AG20443 (cell line): Measurements from ENCODE around the gene RHBDF2.
"Not testable (repeated sequence)": the region's sequence is repeated elsewhere in the genome, so short reads cannot be mapped to it uniquely, and the experiment has no call there.

Source experiments
- DNase-seq: peaks from one replicate; pipeline ENCODE4 v3.0.0; 2012; ENCODE audit warnings: low spot score, mixed read lengths

RHBDF2 gene

DNA sequence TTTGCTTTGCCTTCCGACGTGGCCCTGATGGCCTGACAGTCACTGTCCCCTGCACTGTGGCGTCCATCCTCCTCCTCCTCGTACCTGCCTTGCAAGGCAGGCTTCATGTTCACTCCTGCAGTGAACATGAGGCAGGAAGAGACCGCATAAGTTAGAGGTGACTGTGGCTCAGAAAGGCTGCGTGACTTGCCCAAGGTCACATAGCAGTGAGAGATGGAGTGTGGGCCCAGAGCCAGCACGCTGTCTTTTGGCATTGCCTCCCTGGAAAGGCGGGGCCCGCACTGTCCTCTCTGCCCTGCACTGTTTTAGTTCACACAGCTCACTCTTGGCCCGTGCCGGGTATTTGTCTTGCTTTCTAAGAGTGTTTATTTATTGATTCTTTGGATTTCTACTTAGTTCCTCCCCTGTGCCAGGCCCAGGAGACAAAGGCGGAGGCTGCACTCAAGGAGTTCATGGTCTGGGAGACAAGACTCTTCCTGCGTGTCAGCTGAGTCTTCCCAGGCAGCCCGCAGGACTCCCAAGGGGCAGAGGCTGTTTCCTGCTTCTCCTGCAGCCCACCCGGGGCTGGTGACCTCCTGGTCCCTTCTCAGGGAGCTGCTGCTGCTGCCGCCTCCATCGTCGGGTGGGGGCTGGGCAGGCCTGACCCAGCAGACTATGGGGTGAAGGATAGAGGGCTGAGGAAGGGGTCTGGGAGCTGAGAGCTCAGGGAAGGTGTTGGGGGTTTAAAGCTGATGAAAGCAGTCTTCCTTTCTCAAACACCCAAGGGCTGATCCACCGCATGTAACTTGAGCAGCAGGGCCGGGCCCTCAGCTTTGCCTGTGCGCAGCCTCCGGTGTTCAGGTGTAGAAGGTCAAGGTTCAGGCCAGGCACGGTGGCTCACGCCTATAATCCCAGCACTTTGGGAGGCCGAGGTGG lies 23.6 kb upstream of the RHBDF2 start:
- DNase-seq = peak; percentile 57

DNA sequence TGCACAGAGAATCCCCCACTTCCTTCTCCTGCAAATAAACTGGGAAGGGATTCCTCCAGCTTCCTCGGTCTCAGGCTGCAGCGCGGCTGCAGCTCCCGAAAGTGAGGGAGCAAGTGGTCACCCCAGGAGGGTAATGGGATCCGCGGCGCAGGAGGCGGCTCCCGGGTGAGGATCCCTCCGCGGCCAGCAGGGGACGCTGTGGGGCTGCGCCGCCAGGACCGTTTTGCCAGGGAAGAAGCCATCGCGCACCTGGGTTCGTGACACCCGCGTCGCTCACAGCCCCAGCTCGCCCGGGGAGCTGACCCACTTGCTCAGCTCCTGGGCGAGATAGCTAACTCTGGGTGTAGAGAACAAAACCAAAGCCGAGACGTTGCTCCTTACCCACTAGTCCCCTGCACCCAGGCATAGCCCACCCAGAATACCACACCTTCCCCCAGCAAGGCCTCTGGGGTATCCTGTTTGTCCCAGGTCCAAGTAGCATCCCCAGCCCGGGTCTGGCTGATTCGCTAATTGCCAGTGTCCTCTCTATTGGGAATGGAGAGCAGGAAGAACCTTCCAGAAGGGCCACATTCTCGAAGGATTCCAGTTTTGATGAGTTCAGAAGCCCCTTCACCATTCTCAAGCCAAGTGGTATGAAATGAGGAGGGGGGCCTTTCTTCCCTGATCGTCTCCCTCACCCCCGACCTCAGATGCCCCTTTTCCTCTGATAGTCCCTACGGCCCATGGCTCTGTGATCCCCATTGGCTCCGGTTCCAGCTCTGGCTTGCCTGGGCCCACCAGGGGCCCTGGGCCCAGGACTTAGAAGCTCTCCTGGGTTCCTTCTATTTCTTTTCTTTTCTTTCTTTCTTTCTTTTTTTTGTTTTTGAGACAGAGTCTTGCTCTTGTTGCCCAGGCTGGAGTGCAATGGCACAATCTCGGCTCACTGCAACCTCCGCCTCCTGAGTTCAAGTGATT lies 22.1 kb upstream of the RHBDF2 start:
- DNase-seq = peak; percentile 85

DNA sequence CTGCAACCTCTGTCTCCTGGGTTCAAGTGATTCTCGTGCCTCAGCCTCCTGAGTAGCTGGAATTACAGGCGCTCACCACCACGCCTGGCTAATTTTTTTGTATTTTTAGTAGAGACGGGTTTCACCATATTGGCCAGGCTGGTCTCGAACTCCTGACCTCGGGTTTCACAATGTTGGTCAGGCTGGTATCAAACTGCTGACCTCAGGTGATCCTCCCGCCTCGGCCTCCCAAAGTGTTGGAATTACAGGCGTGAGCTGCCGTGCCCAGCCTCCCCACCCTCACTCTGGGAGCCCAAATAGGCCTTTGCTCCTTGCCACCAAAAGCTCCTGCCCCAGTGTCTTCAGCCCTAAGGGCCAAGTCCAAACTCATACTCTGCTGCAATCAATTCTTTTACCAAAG lies 20.5 kb upstream of the RHBDF2 start:
- DNase-seq = not testable (repeated sequence)

DNA sequence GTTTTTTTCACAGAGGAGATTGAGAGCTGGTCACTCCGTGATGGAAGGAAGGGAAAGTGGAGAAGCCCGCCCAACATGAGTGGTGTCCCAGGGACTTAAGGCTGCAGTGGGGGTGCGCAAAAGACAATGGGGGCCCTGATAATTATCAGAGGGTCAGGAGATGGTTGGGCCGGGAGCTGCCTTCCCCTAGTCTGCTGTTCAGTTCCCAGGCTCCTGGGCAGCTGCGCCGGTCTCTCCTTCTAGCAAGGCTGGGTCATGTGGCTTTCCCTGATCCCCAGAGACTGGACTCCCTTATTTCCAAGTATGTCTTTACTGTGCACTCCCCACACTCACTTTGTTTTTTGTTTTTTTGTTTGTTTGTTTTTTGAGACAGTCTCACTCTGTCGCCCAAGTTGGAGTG lies 20.0 kb upstream of the RHBDF2 start:
- no peak for DNase-seq

DNA sequence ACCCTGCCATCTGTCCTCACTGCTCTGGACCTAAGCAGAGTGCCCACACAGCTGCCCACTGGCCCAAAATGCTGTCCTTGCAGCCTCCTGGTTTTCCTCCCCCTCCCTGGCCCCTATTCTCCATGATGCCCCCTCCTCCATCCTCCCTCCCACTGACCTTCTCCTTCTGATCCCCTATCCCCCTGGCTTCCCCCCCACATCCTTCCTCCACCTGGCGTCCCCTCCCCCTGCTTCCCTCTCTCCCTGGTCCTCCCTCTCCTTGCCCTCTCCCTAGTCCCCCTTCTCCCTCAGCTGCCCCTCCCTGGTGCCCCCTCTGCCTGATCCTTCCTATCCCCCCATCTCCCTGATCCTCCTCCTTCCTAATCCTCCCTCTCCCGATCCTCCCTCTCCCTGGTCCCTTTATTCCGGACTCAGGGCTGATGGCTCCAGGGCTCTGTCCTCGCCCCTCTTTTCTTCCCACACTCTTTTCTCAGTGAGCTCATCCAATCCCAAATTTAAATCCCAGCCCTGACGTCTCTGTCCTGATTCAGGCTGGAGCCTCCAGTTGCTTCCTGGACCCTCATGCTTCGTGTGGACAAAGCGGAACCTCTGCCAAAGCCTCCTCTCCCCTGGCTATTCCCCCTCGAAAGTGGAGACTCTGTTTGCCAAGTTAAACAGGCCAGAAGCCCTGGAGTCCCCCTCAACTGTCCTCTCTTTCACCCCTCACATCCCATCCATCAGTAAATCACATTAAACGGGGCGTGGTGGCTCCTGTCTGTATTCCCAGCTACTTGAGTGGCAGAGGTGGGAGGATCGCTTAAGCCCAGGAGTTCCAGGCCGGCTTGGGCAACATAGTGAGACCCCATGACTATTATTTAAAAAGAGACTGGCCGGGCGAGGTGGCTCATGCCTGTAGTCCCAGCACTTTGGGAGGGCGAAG lies 18.1 kb upstream of the RHBDF2 start:
- no peak for DNase-seq

DNA sequence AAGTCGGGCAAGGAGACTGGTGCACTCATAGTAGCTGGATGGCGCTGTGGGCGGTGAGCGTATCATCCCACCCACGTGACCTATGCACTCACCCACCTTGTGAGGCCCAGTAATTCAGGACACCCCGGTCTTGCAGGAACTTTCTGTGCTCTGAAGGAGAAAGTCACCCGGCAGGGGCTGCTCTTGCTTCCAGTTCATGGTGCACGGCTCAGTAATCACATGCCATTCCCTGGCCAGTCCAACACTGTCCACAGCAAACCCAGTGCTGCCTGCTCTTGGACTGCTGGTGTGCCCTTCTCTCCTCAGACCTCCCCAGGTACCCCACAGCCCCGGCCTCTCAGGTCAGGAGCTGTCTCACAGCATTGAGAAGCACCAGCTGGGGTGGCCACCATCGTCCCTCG lies 16.4 kb upstream of the RHBDF2 start:
- no peak for DNase-seq

DNA sequence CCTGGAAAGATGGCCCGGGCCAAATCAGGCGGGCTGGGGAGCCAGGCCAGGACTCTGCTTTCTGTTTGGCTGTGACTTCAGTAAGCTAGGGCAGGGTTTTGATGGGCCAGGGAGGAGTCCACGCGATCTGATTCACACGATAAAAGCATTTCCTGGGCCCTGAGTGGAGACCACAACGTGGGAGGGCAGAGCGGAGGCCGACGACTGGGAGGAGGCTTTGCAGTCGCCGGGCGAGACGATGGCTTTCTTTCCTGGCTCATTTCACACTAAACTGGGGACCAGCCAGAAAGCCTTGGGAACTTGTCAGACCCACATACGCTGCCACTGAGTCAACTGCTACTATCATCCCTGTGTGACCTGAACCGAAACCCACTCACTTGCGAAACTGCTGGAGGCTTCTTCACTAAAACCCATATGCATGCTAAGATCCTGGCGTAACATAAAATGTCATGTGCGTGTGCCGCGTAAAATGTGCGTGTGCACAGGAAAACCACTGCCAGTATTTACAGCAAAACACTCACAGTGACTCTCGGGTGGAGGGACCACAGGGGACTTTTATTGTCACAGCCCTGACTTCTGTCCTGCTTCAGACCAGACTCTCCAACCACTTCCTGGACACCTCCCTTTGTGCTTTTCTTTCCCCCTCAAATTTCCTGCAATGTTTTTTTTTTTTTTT lies 14.2 kb upstream of the RHBDF2 start:
- DNase-seq = peak; percentile 95

DNA sequence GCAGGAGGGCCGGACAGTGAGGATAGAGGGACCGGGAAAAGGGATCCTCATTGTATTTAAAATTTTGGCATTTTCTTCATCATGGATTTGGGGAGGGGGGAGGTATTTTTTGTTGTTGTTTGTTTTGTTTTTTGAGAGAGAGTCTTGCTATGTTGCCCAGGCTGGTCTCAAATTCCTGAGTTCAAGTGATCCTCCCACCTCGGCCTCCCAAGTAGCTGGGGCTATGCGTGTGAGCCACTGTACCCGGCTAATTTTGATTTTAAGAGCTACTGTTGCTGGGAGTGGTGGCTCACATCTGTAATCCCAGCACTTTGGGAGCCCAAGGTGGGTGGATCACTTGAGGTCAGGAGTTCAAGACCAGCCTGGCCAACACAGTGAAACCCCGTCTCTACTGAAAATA lies 13.1 kb upstream of the RHBDF2 start:
- not testable (repeated sequence) for DNase-seq

DNA sequence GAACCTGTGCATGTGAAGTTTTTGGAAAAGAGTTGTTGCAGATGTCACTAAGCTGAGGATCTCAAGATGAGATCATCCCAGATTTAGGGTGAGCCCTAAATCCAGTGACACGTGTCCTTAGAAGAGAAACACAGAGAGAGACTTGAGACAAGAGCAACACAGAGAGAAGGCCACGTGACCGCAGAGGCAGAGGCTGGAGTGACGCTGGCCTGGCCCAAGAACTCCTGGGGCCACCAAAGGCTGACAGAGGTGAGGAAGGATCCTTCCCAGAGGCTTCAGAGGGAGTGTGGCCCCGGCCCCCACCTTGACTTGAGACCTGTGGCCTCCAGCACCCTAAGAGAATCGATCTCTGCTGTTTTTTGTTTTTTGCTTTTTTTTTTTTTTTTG lies 12.1 kb upstream of the RHBDF2 start:
- no peak for DNase-seq

DNA sequence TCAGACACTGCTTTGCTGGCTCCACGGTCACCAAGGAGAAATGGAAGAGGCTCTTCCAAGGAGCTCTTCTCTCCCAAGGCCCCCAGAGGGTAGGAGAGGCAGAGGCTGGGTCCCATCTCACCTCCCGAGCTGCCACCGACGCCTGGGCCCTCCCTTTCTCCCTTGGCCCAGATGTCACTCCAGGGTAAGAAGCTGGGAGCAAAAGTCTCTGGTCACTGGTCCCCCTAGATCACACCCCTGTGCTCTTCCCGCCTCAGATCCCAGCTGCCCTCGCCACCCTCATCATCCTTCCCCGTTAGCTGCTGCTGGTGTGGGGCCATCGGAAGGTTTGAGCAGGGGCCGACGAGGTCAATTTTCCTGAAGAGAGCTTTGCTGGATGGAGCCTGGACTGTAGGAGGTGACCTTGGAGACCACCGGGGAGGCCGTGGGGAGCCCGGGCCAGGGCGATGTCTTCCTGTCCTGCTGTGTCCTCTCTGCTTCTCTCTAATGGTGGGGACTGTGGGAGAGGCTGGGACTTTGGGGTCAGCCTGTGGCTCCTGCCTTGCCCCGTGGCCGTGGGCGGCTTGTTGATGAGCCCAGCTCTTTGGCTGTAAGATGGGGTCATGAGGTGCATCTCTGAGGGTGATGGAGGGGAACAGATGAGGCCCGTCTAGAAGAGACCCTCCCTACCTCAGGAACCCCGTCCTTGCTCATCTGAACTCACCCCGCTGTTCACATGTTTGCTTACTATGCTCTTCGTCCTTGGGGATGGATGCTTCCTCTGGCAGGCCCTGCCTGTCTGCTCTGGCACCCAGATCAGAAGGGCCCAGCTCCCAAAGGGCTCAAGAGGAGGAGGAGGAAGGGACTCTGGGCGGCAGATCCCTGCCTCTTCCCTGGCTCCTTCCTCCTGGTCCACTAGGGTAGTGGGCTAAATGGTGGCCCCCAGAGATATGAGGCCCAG lies 11.4 kb upstream of the RHBDF2 start:
- no peak for DNase-seq

DNA sequence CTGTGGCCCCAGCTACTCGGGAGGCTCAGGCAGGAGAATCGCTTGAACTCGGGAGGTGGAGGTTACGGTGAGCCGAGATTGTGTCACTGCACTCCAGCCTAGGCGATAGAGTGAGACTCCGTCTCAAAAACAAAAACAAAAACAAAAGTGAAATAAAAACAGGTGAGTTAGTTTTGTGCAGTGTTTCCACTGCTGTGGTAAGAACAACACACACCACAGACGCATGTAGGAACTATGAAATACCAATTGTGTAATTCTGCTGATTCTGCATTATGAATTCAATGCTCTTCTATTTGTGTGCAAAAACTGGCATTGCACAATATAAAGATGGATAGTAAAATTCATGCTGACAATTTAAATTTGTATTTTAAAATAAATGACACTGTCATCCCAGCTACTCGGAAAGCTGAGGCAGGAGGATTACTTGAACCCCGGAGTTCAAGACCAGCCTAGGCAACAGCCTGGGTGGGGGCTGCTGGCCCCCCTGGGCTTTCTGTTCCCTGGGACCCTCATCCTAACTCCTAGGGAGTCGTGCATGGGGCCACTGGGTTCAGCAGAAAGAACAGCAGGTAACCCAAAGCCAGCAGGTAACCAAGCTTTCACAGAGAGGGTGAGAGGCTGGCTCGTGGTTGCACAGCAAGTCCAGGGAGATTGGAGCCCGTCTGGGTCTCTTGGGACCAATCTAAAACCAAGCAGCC lies 10.6 kb upstream of the RHBDF2 start:
- DNase-seq = no peak

DNA sequence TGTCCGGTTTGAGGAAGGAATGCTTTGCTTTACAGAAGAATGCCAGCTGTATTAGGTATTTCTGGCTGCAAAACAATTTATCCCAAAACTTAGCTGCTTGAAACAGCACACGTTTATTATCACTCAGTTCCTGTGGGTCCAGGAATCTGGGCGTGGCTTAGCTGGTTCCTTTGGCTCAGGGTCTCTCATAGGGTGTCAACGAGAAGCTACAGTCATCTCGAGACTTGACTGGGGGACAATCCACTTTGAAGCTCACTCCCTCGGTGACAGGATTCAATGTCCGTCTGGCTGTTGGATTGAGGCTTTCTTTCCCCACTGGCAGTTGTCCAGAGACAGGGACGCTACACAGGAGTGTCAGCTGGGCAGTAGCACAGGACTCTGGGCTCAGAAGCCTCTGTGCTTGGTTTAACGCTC lies 9.6 kb upstream of the RHBDF2 start:
- no peak for DNase-seq

DNA sequence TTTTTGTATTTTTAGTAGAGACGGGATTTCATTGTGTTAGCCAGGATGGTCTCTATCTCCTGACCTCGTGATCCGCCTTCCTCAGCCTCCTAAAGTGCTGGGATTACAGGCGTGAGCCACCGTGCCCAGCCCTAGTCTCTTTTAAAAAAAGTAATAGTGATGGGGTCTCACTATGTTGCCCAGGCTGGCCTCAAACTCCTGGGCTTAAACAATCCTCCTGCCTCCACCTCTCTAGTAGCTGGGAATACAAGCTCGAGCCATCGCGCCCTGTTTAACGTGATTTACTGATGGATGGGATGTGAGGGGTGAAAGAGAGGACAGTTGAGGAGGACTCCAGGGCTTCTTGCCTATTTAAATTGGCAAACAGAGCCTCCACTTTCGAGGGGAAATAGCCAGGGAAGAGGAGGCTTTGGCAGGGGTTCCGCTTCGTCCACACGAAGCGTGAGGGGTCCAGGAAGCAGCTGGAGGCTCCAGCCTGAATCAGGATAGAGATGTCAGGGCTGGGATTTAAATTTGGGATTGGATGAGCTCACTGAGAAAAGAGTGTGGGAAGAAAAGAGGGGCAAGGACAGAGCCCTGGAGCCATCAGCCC lies 7.3 kb upstream of the RHBDF2 start:
- not testable (repeated sequence) for DNase-seq

DNA sequence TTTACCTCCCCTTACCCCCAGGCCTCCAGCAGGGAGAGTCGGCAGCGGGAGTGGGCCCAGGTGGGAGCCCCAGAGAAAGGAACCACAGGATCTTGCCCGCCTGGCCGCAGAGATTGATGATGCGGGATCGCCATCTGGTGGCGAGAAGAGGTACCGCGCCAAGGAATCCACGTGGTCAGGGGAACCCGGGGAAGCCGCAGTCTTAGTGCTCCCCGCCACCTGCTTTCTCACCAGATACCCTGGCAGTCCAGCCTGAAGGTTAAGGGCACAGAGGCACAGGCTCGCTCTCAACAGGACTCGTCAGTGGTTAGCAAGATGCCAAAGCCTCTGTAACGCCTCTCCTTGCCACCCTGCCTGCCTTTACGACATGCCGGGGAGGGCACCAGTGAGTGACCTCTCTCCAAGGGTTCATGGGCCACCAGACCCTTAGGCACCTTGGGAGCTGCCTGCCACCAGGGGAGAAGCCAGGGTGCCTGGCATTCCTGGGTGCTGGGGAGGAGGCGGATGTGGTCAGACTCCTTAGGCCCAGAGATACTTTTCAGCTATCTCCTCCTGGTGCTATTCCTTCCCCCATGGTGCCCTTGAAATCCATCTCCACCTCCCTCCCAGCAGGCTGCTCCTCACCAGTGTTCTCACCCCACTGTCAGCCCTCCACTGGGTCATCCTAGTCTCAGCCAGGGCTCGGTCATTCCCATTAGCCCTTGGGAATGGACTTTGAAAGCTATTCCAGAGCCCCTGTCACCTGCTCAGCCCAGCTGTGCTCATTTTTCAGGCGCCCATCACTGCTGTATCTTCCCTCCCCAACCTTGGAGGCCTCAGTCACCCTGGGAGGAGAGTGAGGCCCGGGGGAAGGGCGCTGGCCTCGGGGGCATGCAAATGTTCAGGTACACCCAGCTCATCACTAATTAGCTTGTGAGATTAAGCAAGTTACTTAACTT lies 5.5 kb upstream of the RHBDF2 start:
- peak; percentile 89 for DNase-seq

DNA sequence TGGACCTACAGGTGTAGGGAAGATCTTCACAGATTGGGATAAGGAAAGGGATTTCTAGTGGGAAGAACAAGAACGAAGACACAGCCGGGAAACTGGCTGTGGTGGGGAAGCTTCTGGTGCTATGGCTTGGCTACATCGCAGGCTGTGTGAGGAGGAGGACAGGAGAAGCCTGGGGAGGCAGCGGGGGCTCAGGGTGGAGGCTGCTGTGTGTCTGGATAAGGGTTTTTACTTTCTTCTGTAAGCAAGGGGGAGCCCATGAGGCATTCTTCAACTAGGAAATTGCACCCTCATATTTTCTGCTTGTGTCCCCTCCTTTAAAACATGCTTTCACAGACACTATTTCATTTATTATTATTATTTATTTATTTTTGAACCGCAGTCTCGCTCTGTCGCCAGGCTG lies 2.9 kb upstream of the RHBDF2 start:
- no peak for DNase-seq

DNA sequence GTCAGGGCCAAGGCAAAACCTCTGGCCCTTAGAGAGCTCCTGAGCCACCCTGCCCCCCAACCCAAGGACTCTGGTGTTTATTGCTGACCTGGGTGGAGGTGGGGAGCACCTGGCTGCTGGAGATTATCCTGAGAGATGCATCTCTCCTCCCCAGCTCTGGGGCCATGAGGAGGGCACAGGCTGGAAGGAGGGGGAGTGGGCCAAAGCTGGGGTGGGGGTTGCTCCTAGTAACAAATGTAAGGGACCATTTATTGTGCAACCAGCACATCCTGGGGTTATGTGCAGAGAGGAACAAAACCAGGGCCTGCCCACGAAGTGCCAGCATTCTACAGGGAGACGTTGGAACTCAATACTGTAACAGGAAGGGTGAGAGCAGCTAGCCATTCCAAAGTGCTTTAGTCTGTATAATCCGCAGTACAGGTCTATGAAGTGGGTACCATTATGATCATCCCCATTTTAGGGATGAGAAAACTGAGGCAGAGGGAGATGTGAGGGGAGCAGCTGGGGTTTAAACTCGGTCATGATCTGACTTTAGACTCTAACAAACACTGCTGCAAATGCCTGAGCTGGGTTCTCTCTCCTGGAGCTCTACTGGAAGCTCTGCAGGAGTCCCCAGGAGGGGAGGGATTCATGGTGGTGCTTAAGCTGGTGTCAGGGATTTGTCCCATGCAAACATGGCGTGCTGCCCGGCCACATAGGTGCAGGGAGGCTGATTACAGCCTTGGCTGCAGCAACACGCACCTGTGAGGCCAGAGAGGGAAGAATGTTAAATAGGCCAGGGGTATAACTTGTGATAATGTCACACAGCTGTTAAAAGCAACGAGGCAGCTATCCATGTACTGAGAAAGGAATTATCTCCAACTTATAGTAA lies 1.4 kb upstream of the RHBDF2 start:
- DNase-seq = no peak

DNA sequence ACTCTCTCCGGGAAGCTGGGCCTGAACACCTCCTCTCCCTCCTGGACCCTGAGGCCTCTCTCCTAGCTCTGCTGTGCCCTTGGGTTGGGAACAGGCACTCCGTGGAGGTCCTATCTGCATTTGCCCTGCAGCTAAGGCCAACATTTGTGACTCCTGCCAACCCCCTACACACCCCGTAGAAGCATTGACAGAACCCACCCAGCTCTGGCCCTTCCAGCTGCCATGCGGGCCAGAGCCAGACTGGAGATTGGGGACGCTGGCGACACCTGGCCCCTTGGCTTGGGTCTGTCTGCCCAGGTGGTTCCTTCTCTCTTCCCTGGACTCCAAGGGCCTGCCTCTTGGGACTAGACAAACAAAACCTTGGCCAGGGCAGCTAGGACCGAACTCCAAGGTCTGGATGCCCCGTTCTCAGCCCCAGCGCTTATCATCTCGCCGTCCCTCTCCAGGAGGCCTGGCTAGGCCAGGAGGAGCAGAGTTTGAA lies 644 bp upstream of the RHBDF2 start:
- DNase-seq = no peak
